HFF-Myc (cell line): Measurements from ENCODE around the gene TXNDC5.

Source experiments
- DNase-seq: peaks from one replicate; pipeline ENCODE4 v3.0.0-alpha.2; 2011; ENCODE audit warnings: low read depth; ENCODE audit errors: extremely low read depth
- H3K4me3 ChIP-seq: replicated peaks from 2 replicates; pipeline ENCODE4 v1.5.1; 2011; ENCODE audit warnings: low read depth, mild to moderate bottlenecking, control low read depth, low read length
- TF ChIP-seq, protein P1 (sequence below): IDR thresholded peaks from 2 replicates; pipeline ENCODE4 v1.5.1; 2012; ENCODE audit warnings: mild to moderate bottlenecking, low read depth, low read length, control low read depth; ENCODE audit errors: missing control alignments

TXNDC5 gene

DNA sequence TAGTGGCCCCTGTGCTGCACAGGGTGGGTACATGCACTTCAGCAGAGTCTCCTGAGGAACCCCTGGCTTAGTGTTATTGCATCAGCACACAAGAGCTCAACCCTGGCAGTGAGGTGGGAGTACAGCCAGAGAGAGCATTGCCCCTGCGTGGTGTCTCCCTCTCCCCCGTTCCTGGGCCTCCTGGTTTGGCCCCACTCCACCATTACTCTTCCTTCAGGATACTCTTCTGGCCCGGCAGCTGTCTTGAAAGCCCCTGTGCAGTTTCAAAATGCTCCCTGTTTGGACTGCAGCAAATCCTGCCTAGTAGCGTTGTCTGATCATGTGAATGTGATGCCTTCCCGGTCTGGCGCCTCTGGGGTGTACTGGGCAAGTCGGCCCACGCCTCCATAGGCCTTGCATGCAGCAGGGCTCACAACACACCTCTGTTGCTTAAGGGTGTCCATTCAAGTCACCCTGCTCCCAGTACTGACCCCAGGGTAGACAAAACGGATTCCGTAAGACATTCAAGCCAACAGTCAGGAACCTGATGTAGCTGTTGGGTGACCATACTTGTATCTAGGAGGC is 32.1 kb downstream of the TXNDC5 start:
- H3K4me3 ChIP-seq, result no peak overlapping the region
- TF ChIP-seq, protein P1, sequence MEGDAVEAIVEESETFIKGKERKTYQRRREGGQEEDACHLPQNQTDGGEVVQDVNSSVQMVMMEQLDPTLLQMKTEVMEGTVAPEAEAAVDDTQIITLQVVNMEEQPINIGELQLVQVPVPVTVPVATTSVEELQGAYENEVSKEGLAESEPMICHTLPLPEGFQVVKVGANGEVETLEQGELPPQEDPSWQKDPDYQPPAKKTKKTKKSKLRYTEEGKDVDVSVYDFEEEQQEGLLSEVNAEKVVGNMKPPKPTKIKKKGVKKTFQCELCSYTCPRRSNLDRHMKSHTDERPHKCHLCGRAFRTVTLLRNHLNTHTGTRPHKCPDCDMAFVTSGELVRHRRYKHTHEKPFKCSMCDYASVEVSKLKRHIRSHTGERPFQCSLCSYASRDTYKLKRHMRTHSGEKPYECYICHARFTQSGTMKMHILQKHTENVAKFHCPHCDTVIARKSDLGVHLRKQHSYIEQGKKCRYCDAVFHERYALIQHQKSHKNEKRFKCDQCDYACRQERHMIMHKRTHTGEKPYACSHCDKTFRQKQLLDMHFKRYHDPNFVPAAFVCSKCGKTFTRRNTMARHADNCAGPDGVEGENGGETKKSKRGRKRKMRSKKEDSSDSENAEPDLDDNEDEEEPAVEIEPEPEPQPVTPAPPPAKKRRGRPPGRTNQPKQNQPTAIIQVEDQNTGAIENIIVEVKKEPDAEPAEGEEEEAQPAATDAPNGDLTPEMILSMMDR, result no peak
- DNase-seq, result no peak

DNA sequence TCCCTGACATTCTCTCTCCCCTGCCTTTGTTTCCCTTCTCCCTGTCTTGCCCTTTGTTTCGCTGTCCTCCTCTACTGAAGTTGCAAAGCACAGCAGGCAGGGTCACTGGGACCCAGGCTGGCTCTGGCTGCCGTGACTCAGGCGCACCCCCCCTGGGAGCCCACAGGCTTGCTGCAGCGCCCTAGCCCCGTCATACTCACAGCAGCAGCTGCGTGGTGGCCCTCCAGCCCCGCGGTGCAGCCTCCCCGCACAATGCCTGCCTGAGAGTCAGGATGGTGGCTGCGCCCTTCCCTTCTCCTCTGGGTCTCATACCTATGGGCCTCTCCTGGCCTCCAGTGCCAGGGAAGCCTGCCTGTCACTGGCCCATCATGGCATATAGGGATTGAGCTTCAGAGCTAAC is 41.7 kb downstream of the TXNDC5 start:
- no peak for DNase-seq
- TF ChIP-seq, protein P1, result no peak
- H3K4me3 ChIP-seq, result no peak overlapping the region

DNA sequence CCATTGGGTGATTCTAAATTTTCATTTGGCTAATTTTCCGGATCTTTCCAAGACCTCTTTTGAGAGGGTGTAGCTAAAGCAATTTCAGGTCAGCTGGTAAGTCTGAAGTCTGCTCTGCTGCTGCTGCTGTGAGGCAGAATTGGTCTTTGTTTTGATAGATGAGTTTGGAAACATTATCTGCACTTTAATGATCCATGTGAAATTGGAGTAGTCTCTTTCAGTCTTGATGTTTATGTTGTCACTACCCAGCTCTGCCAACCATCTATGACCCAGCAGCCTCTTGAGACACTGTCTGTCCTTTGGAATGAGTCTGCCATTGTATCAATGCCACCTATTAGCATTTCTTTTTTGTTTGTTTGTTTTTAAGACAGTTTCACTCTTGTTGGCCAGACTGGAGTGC is 44.1 kb downstream of the TXNDC5 start:
- H3K4me3 ChIP-seq, result no peak overlapping the region
- no peak for DNase-seq
- TF ChIP-seq, protein P1, result no peak

DNA sequence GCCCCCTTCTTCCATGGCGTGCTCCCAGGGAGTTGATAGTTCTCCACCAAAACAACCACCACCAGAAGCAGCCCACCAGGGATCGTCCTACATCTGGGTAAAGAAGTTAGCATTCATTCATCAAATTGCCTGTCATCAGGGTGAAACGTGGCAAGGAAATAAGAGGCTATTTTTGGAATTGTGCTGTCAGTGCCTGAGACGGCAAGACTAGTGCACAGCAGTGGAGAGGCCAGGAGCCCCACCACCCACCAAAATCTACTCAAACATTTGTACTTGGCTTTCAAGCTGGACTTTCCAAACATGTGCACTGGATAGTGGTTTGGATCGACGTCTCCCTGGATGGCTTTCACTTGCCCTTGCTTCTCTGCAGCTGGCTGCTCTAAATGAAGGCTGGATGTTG is 44.8 kb downstream of the TXNDC5 start:
- DNase-seq, result no peak
- H3K4me3 ChIP-seq, result no peak overlapping the region

DNA sequence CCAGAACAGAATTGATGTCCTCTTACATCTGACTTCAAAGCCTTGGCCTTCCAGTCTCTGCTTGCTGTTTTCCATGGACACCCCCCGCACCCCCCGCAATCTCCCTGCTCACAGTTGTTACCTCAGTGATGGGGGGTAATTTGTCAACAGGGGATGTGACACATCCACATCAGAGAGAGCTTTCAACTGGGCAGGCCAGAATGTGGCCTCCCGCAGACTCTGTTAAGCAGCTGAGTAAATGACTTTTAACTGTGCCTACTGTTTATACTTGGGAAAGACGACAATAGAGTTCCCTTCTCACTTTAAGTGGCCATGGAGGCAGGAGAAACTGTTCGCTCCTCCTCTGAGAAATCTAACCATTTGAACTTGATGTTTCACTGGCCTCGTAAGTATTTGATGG is 51.0 kb downstream of the TXNDC5 start:
- TF ChIP-seq, protein P1, result no peak
- no peak for DNase-seq
- no peak overlapping the region for H3K4me3 ChIP-seq

More for the DNA sequence above, 44.8 kb downstream of the TXNDC5 start:
- TF ChIP-seq, protein P1, result no peak

DNA sequence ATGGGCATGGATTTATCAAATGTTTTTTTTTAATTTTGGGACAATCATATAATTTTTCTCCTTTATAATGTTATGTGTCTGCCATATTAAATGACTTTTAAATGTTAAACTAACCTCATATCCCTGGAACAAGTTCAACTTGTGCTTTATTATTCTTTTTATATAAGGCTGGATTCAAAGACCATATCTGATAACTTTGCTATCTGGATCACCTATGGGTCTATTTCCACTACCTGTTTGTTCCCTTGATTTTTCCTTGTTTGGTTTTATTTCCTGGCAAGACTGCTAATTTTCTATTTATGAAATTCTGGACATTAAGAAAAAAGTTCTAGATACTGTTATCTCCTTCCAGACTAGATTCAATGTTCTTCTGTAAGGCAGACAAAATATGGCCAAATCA is 58.8 kb downstream of the TXNDC5 start:
- no peak for DNase-seq
- H3K4me3 ChIP-seq, result no peak overlapping the region
- TF ChIP-seq, protein P1, result no peak

DNA sequence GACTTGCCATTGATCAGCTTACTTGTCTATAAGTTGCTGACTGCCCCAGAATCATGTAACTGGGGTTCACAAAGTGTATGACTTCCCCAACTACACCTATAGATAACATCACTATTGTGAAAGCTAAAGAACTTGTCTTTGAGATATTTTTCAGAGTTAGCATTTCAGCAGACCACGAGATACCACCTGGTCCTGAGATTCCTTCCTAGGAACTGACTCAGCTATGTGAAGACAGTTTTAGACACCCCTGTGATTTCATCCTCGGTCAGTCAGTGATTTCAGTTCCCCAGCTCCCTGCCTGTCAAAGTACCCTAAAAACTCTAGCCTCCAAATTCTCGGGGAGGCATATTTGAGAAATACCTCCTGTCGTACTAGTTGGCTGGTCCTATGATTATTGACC is 62.4 kb downstream of the TXNDC5 start:
- no peak for DNase-seq
- TF ChIP-seq, protein P1, result no peak
- no peak overlapping the region for H3K4me3 ChIP-seq
